SU-DHL-6 (cell line): Measurements from ENCODE around the gene MLYCD.

Source experiments
- H2AFZ ChIP-seq: fragments of 200-600 bp; sonication (generic); 2 replicates; pipeline ENCODE4 v1.6.1; 2014; ENCODE audit warnings: low read depth, mild to moderate bottlenecking, moderate library complexity, mixed read lengths, antibody characterized with exemption, low read length; ENCODE audit not compliant: severe bottlenecking
- H3F3A ChIP-seq: fragments of 200-600 bp; shearing (Covaris generic); 2 replicates; pipeline ENCODE4 v1.6.0; 2016; ENCODE audit warnings: antibody characterized with exemption, mild to moderate bottlenecking; ENCODE audit not compliant: insufficient read depth
- H3K27ac ChIP-seq: fragments of 200-600 bp; sonication (generic); 2 replicates; pipeline ENCODE4 v1.5.1; 2016; ENCODE audit warnings: low read depth, mild to moderate bottlenecking, low read length, moderate library complexity, mixed read lengths
- H3K27me3 ChIP-seq: fragments of 200-600 bp; sonication (generic), shearing (Covaris generic); 2 replicates; pipeline ENCODE4 v1.6.0; 2014; ENCODE audit warnings: mild to moderate bottlenecking, low read length
- H3K36me3 ChIP-seq: fragments of 200-600 bp; sonication (generic); 2 replicates; pipeline ENCODE4 v1.6.1; 2014; ENCODE audit warnings: mild to moderate bottlenecking, low read length, mixed read lengths
- H3K4me2 ChIP-seq: fragments of 300-600, 200-600 bp; shearing (Covaris generic), sonication (generic); 2 replicates; pipeline ENCODE4 v1.6.0; 2014; ENCODE audit warnings: low read length, low read depth, mild to moderate bottlenecking; ENCODE audit not compliant: poor library complexity, severe bottlenecking
- H3K4me3 ChIP-seq: fragments of 200-600 bp; sonication (generic); 2 replicates; pipeline ENCODE4 v1.5.1; 2014; ENCODE audit warnings: antibody characterized with exemption, low read length, mild to moderate bottlenecking, mixed read lengths; ENCODE audit not compliant: insufficient read depth, poor library complexity, severe bottlenecking
- H3K79me2 ChIP-seq: fragments of 200-600 bp; sonication (generic); 2 replicates; pipeline ENCODE4 v1.6.1; 2014; ENCODE audit warnings: mild to moderate bottlenecking, low read length, moderate library complexity; ENCODE audit not compliant: insufficient read depth
- H3K9ac ChIP-seq: fragments of 200-600 bp; sonication (generic); 2 replicates; pipeline ENCODE4 v1.7.0; 2014; ENCODE audit warnings: mild to moderate bottlenecking, low read length
- H3K9me2 ChIP-seq: fragments of 200-600 bp; sonication (generic); replicated peaks from 2 replicates; pipeline ENCODE4 v1.6.1; 2014; ENCODE audit warnings: low read length; ENCODE audit not compliant: insufficient read depth
- H3K9me3 ChIP-seq: fragments of 200-600 bp; sonication (generic); 2 replicates; pipeline ENCODE4 v1.6.1; 2014; ENCODE audit warnings: low read length, mixed read lengths; ENCODE audit not compliant: insufficient read depth
- H4K20me1 ChIP-seq: fragments of 200-600 bp; sonication (generic); 2 replicates; pipeline ENCODE4 v1.6.1; 2014; ENCODE audit warnings: low read depth, mild to moderate bottlenecking, antibody characterized with exemption, low read length, moderate library complexity, mixed read lengths
- CTCF ChIP-seq: fragments of 200-600 bp; sonication (generic); IDR thresholded peaks from one replicate; pipeline ENCODE4 v1.5.1; 2017; ENCODE audit warnings: antibody characterized with exemption, mild to moderate bottlenecking, low read length, moderate library complexity; ENCODE audit not compliant: insufficient read depth, poor library complexity, severe bottlenecking
- EZH2phosphoT487 ChIP-seq: fragments of 200-600 bp; sonication (generic), shearing (Covaris generic); conservative IDR thresholded peaks from 2 replicates; pipeline ENCODE4 v1.6.1; 2018; ENCODE audit warnings: mild to moderate bottlenecking, antibody characterized with exemption, low read length, moderate library complexity, mixed read lengths

MLYCD gene

GRCh38 chr16:83968306-83968851 lies 69.5 kb downstream of the MLYCD start:
- Histone ChIP-seq H3K9ac (no peak overlapping the region), H3K27me3 (no peaks in the 10 kb centered on the region), H3F3A (no peaks in the 10 kb centered on the region), H3K9me2 (no peaks in the 10 kb centered on the region), H3K79me2 (no peaks in the 10 kb centered on the region), H3K9me3 (no peaks in the 10 kb centered on the region), H3K4me3 (no peak overlapping the region), H4K20me1 (no peaks in the 10 kb centered on the region), H2AFZ (no peak overlapping the region), H3K4me2 (no peak overlapping the region), H3K27ac (no peak overlapping the region), H3K36me3 (no peaks in the 10 kb centered on the region)
- TF ChIP-seq CTCF (no peak), EZH2phosphoT487 (no peak)

GRCh38 chr16:83968891-83969649 lies 70.2 kb downstream of the MLYCD start:
- H3K27me3 ChIP-seq, result no peaks in the 10 kb centered on the region
- no peak overlapping the region for H3K4me2 ChIP-seq
- H3F3A ChIP-seq, result no peaks in the 10 kb centered on the region
- no peak overlapping the region for H2AFZ ChIP-seq
- no peaks in the 10 kb centered on the region for H3K36me3 ChIP-seq
- H3K9me2 ChIP-seq, result no peaks in the 10 kb centered on the region
- no peaks in the 10 kb centered on the region for H3K79me2 ChIP-seq
- H3K4me3 ChIP-seq, result no peak overlapping the region
- no peak for TF ChIP-seq CTCF
- no peak for TF ChIP-seq EZH2phosphoT487
- H4K20me1 ChIP-seq, result no peaks in the 10 kb centered on the region
- H3K9ac ChIP-seq, result no peak overlapping the region
- no peaks in the 10 kb centered on the region for H3K9me3 ChIP-seq
- no peak overlapping the region for H3K27ac ChIP-seq

DNA sequence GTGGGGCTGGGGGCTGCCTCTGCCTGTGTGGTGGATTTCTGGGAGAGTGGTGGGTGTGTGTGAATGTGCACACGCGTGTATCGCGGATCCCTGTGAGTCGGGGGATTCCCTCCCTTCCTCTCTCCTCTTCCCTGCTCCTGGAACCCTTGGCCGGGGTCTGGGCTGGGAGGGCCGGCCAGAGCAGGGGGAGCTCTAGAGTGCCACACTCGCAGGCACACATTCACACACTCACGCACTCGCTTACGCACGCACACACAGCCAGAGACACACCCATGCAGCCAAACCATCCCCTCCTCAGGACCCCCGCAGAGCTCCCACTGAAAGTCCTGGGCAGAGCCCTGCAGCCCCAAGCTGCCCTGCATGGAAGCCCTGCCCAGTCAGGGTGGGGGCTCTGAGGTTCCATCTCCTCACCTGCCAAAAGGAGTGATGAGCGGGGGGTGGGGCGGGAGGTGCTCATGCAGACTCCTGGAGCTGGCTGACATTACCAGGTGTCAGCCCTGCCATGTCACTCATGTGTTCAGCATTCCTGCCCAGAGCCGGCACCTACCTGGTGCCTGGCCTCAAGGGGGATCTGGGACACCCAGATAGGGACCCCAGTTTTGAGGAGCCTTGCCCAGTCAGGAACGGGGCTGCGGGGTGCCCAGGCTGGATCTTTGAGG lies 71.0 kb downstream of the MLYCD start:
- Histone ChIP-seq H4K20me1 (no peaks in the 10 kb centered on the region), H3K9me3 (no peaks in the 10 kb centered on the region), H3K4me2 (no peak overlapping the region), H3K36me3 (no peaks in the 10 kb centered on the region), H3F3A (no peaks in the 10 kb centered on the region), H3K79me2 (no peaks in the 10 kb centered on the region), H3K9me2 (no peaks in the 10 kb centered on the region), H3K9ac (no peak overlapping the region), H3K4me3 (no peak overlapping the region), H3K27ac (no peak overlapping the region), H2AFZ (no peak overlapping the region), H3K27me3 (no peaks in the 10 kb centered on the region)
- TF ChIP-seq CTCF (no peak), EZH2phosphoT487 (no peak)
